Measurements from ENCODE around the gene SLCO3A1. TPM values are rescaled to one million over a fixed set of nuclear protein-coding genes. Genes with fewer than 3 reads are reported as not detected.
A peak's percentile ranks its signal among the peaks of the same experiment; 100 is the strongest.

Gene SLCO3A1
- total and polyA plus RNA-seq, 2 experiments from 2014 or later: 1.9 to 6.9 TPM

GRCh38 chr15:92161039-92161670, 307.6 kb downstream of the SLCO3A1 start:
- Histone ChIP-seq H3K9ac (no peak overlapping the region), H3K79me2 (ENCODE audit: insufficient read depth) (no peaks in the 10 kb centered on the region), H3K27me3 (replicated peaks; ENCODE audit: insufficient read depth) (no peaks in the 10 kb centered on the region), H3K9me2 (ENCODE audit: insufficient read depth) (no peaks in the 10 kb centered on the region), H3K9me3 (ENCODE audit: low read depth) (no peaks in the 10 kb centered on the region), H4K20me1 (ENCODE audit: insufficient read depth) (no peaks in the 10 kb centered on the region), H3K4me2 (ENCODE audit: unreplicated experiment) (no peak overlapping the region), H2AFZ (no peak overlapping the region), H3K27ac (no peak overlapping the region), H3F3A (ENCODE audit: insufficient read depth) (no peaks in the 10 kb centered on the region), H3K36me3 (ENCODE audit: low read depth) (no peaks in the 10 kb centered on the region), H3K4me3 (no peak overlapping the region), H3K4me1 (ENCODE audit: insufficient read depth) (no peaks in the 10 kb centered on the region)
- TF ChIP-seq EZH2phosphoT487 (IDR thresholded peaks at IDR 0.05; ENCODE audit: insufficient read depth, low read depth) (no peak), EZH2 (IDR thresholded peaks at IDR 0.05; ENCODE audit: insufficient read depth, poor library complexity, severe bottlenecking) (no peak)
- in situ Hi-C loops (cut with MboI): no loop called here
- DNase-seq: no peak
- WGBS, 2 experiments (ENCODE audit: low coverage in 1 of 2, low lambda C conversion rate in 2 of 2, missing lambda C conversion rate in 2 of 2): 82 to 87% methylated on average over 6 of the region's 6 CpGs

GRCh38 chr15:92162657-92163056, 309.1 kb downstream of the SLCO3A1 start:
- Histone ChIP-seq H3K36me3 (ENCODE audit: low read depth) (no peaks in the 10 kb centered on the region), H3F3A (ENCODE audit: insufficient read depth) (no peaks in the 10 kb centered on the region), H3K4me3 (no peak overlapping the region), H3K9me3 (ENCODE audit: low read depth) (no peaks in the 10 kb centered on the region), H3K4me1 (ENCODE audit: insufficient read depth) (no peaks in the 10 kb centered on the region), H3K27ac (no peak overlapping the region), H3K27me3 (replicated peaks; ENCODE audit: insufficient read depth) (no peaks in the 10 kb centered on the region), H3K9me2 (ENCODE audit: insufficient read depth) (no peaks in the 10 kb centered on the region), H3K9ac (no peak overlapping the region), H2AFZ (no peak overlapping the region), H4K20me1 (ENCODE audit: insufficient read depth) (no peaks in the 10 kb centered on the region), H3K79me2 (ENCODE audit: insufficient read depth) (no peaks in the 10 kb centered on the region), H3K4me2 (ENCODE audit: unreplicated experiment) (no peak overlapping the region)
- TF ChIP-seq EZH2phosphoT487 (IDR thresholded peaks at IDR 0.05; ENCODE audit: insufficient read depth, low read depth) (no peak), EZH2 (IDR thresholded peaks at IDR 0.05; ENCODE audit: insufficient read depth, poor library complexity, severe bottlenecking) (no peak)
- DNase-seq: no peak
- 97 to 98% methylated on average over 17 of the region's 17 CpGs for WGBS, 2 experiments (ENCODE audit: low coverage in 1 of 2, low lambda C conversion rate in 2 of 2, missing lambda C conversion rate in 2 of 2)
- in situ Hi-C loops (cut with MboI): no loop called here

GRCh38 chr15:92163641-92164040, 310.1 kb downstream of the SLCO3A1 start:
- Histone ChIP-seq H2AFZ (no peak overlapping the region), H3K4me1 (ENCODE audit: insufficient read depth) (no peaks in the 10 kb centered on the region), H3K9me2 (ENCODE audit: insufficient read depth) (no peaks in the 10 kb centered on the region), H3K27me3 (replicated peaks; ENCODE audit: insufficient read depth) (no peaks in the 10 kb centered on the region), H3K4me2 (ENCODE audit: unreplicated experiment) (no peak overlapping the region), H3F3A (ENCODE audit: insufficient read depth) (no peaks in the 10 kb centered on the region), H3K36me3 (ENCODE audit: low read depth) (no peaks in the 10 kb centered on the region), H3K9me3 (ENCODE audit: low read depth) (no peaks in the 10 kb centered on the region), H3K9ac (no peak overlapping the region), H4K20me1 (ENCODE audit: insufficient read depth) (no peaks in the 10 kb centered on the region), H3K79me2 (ENCODE audit: insufficient read depth) (no peaks in the 10 kb centered on the region), H3K27ac (no peak overlapping the region), H3K4me3 (no peak overlapping the region)
- no peak for TF ChIP-seq EZH2 (IDR thresholded peaks at IDR 0.05; ENCODE audit: insufficient read depth, poor library complexity, severe bottlenecking)
- TF ChIP-seq EZH2phosphoT487 (IDR thresholded peaks at IDR 0.05; ENCODE audit: insufficient read depth, low read depth): no peak
- WGBS, 2 experiments (ENCODE audit: low coverage in 1 of 2, low lambda C conversion rate in 2 of 2, missing lambda C conversion rate in 2 of 2): 77% methylated on average over 10 of the region's 10 CpGs
- DNase-seq: peak; percentile 20
- in situ Hi-C loops (cut with MboI): no loop called here

GRCh38 chr15:92164327-92165000, 311.0 kb downstream of the SLCO3A1 start:
- in situ Hi-C loops (cut with MboI): no loop called here
- no peaks in the 10 kb centered on the region for H3K9me3 ChIP-seq (ENCODE audit: low read depth)
- no peaks in the 10 kb centered on the region for H3K36me3 ChIP-seq (ENCODE audit: low read depth)
- H3F3A ChIP-seq (ENCODE audit: insufficient read depth): no peaks in the 10 kb centered on the region
- no peaks in the 10 kb centered on the region for H3K27me3 ChIP-seq (replicated peaks; ENCODE audit: insufficient read depth)
- no peak overlapping the region for H2AFZ ChIP-seq
- 89 to 90% methylated on average over 10 of the region's 10 CpGs for WGBS, 2 experiments (ENCODE audit: low coverage in 1 of 2, low lambda C conversion rate in 2 of 2, missing lambda C conversion rate in 2 of 2)
- no peaks in the 10 kb centered on the region for H4K20me1 ChIP-seq (ENCODE audit: insufficient read depth)
- no peaks in the 10 kb centered on the region for H3K9me2 ChIP-seq (ENCODE audit: insufficient read depth)
- H3K4me2 ChIP-seq (ENCODE audit: unreplicated experiment): no peak overlapping the region
- no peak overlapping the region for H3K27ac ChIP-seq
- H3K79me2 ChIP-seq (ENCODE audit: insufficient read depth): no peaks in the 10 kb centered on the region
- no peaks in the 10 kb centered on the region for H3K4me1 ChIP-seq (ENCODE audit: insufficient read depth)
- no peak overlapping the region for H3K4me3 ChIP-seq
- TF ChIP-seq EZH2 (IDR thresholded peaks at IDR 0.05; ENCODE audit: insufficient read depth, poor library complexity, severe bottlenecking) (no peak), EZH2phosphoT487 (IDR thresholded peaks at IDR 0.05; ENCODE audit: insufficient read depth, low read depth) (no peak)
- DNase-seq: peak; percentile 5
- H3K9ac ChIP-seq: no peak overlapping the region

All from GM23248 (cell line).